ENCODE data around the gene CEP170B.

GRCh38 chr14:104903990-104904389 is 38.9 kb downstream of the CEP170B start:
- TF ChIP-seq, protein P1, sequence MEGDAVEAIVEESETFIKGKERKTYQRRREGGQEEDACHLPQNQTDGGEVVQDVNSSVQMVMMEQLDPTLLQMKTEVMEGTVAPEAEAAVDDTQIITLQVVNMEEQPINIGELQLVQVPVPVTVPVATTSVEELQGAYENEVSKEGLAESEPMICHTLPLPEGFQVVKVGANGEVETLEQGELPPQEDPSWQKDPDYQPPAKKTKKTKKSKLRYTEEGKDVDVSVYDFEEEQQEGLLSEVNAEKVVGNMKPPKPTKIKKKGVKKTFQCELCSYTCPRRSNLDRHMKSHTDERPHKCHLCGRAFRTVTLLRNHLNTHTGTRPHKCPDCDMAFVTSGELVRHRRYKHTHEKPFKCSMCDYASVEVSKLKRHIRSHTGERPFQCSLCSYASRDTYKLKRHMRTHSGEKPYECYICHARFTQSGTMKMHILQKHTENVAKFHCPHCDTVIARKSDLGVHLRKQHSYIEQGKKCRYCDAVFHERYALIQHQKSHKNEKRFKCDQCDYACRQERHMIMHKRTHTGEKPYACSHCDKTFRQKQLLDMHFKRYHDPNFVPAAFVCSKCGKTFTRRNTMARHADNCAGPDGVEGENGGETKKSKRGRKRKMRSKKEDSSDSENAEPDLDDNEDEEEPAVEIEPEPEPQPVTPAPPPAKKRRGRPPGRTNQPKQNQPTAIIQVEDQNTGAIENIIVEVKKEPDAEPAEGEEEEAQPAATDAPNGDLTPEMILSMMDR (IDR thresholded peaks at IDR 0.05; ENCODE audit: low read length): no peak
- TF ChIP-seq EZH2 (IDR thresholded peaks at IDR 0.05; ENCODE audit: borderline replicate concordance, low read length): no peak
